ENCODE measurements around the gene DACT1.

DNA sequence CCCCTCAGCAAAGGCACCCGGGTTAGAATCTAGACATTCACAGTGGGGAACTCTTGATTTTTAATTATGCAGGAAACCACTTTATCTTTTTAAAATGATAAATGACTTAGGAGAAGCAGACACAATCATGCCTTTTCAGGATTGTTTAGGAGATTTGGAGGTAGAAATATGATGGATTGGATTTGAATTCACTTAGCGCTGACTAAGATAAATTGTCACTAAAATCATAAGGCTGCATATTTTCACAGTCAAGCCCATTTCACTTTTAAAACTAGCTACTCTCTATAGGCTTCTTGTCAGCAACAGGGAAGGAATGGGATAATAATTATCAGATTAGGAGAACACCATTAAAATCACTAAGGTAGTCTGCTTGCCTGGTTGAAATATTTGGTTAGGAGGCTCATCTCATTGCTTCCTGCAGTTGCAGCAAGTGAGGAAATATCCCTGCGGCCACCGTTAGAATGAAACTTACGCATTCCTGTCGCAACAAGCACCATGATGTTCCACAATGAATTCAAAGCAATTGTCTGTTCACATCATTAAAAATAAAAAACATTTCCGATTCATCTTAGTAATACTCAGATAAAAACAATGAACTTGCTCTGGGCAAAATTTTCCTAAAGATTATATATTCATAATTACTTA, 31.9 kb downstream of the DACT1 start:
- TF ChIP-seq, protein P1, sequence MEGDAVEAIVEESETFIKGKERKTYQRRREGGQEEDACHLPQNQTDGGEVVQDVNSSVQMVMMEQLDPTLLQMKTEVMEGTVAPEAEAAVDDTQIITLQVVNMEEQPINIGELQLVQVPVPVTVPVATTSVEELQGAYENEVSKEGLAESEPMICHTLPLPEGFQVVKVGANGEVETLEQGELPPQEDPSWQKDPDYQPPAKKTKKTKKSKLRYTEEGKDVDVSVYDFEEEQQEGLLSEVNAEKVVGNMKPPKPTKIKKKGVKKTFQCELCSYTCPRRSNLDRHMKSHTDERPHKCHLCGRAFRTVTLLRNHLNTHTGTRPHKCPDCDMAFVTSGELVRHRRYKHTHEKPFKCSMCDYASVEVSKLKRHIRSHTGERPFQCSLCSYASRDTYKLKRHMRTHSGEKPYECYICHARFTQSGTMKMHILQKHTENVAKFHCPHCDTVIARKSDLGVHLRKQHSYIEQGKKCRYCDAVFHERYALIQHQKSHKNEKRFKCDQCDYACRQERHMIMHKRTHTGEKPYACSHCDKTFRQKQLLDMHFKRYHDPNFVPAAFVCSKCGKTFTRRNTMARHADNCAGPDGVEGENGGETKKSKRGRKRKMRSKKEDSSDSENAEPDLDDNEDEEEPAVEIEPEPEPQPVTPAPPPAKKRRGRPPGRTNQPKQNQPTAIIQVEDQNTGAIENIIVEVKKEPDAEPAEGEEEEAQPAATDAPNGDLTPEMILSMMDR (IDR thresholded peaks at IDR 0.05; ENCODE audit: low read length): no peak
- TF ChIP-seq EZH2 (optimal IDR thresholded peaks at IDR 0.05; ENCODE audit: low read depth, low read length): no peak
